ENCODE measurements around the gene KIFBP.

- TF ChIP-seq CTCF (IDR thresholded peaks at IDR 0.05; ENCODE audit: low read depth, low read length) (no peak), POLR2A (IDR thresholded peaks at IDR 0.05; ENCODE audit: extremely low read depth, insufficient read length) (no peak)
Observed at GRCh38 chr10:69057951-69058297, 69.3 kb downstream of the KIFBP start.

Measured in NB4 (cell line).